Measurements from ENCODE around the gene SMYD3.
"Not testable (repeated sequence)": the region's sequence is repeated elsewhere in the genome, so short reads cannot be mapped to it uniquely, and the experiment has no call there.

The SMYD3 gene

GRCh38 chr1:246413430-246413829 is 93.6 kb downstream of the SMYD3 start:
- DNase-seq = no peak

GRCh38 chr1:246404078-246404477 is 103.0 kb downstream of the SMYD3 start:
- DNase-seq = peak; percentile 93

GRCh38 chr1:246398126-246398813 is 108.8 kb downstream of the SMYD3 start:
- DNase-seq = no peak

GRCh38 chr1:246397046-246397445 is 110.0 kb downstream of the SMYD3 start:
- DNase-seq = no peak

- no peak for DNase-seq
Measured at GRCh38 chr1:246396322-246396721, 110.8 kb downstream of the SMYD3 start.

- DNase-seq = no peak
Measured at GRCh38 chr1:246394121-246394520, 113.0 kb downstream of the SMYD3 start.

GRCh38 chr1:246390855-246391254 is 116.2 kb downstream of the SMYD3 start:
- no peak for DNase-seq

GRCh38 chr1:246384616-246385015 is 122.5 kb downstream of the SMYD3 start:
- no peak for DNase-seq

- DNase-seq = no peak
Measured at GRCh38 chr1:246383791-246384190, 123.3 kb downstream of the SMYD3 start.

- DNase-seq = no peak
Measured at GRCh38 chr1:246383239-246383589, 123.9 kb downstream of the SMYD3 start.

GRCh38 chr1:246382589-246383238 is 124.4 kb downstream of the SMYD3 start:
- DNase-seq = no peak

- no peak for DNase-seq
Measured at GRCh38 chr1:246381452-246381851, 125.6 kb downstream of the SMYD3 start.

- DNase-seq = no peak
Measured at GRCh38 chr1:246377625-246378153, 129.4 kb downstream of the SMYD3 start.

GRCh38 chr1:246373828-246374569 is 133.1 kb downstream of the SMYD3 start:
- DNase-seq = no peak

- DNase-seq = no peak
Measured at GRCh38 chr1:246372559-246372958, 134.5 kb downstream of the SMYD3 start.

GRCh38 chr1:246367041-246367440 is 140.0 kb downstream of the SMYD3 start:
- DNase-seq = no peak

GRCh38 chr1:246365708-246366107 is 141.4 kb downstream of the SMYD3 start:
- no peak for DNase-seq

GRCh38 chr1:246364415-246364941 is 142.6 kb downstream of the SMYD3 start:
- DNase-seq = no peak

GRCh38 chr1:246357014-246357598 is 150.0 kb downstream of the SMYD3 start:
- not testable (repeated sequence) for DNase-seq

- DNase-seq = no peak
Measured at GRCh38 chr1:246355411-246356230, 151.5 kb downstream of the SMYD3 start.

- DNase-seq = peak; percentile 43
Measured at GRCh38 chr1:246351721-246352120, 155.4 kb downstream of the SMYD3 start.

- DNase-seq = no peak
Measured at GRCh38 chr1:246350745-246351144, 156.3 kb downstream of the SMYD3 start.
